Hematopoietic multipotent progenitor cell treated with erythropoietin and hydrocortisone succinate and interleukin-3 and kit ligand, for 8 days (in vitro differentiated cells): Measurements from ENCODE around the gene SIAH1.
"Not testable (repeated sequence)": the region's sequence is repeated elsewhere in the genome, so short reads cannot be mapped to it uniquely, and the experiment has no call there.

Experiments used
- DNase-seq: peaks from one replicate; pipeline ENCODE4 v3.0.0-alpha.2; 2015

SIAH1 gene

DNA sequence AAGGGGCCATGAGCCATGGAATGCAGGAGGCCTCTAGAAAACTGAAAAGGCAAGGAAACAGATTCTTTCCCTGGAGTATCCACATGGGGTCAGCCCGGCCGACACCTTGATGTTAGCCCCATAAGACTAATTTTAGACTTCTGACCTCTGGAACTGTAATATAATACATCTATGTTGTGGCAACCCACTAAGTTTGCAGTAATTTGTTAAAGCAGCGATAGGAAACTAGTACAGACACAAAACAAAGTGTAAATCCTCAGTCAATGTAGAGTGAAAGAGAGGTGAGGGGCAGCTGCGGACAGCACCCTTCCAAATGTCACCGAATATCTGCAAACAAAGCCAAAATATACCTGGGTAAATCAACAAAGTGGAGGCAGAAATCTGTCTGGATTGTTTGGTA, 7.2 kb upstream of the SIAH1 start:
- DNase-seq = no peak

DNA sequence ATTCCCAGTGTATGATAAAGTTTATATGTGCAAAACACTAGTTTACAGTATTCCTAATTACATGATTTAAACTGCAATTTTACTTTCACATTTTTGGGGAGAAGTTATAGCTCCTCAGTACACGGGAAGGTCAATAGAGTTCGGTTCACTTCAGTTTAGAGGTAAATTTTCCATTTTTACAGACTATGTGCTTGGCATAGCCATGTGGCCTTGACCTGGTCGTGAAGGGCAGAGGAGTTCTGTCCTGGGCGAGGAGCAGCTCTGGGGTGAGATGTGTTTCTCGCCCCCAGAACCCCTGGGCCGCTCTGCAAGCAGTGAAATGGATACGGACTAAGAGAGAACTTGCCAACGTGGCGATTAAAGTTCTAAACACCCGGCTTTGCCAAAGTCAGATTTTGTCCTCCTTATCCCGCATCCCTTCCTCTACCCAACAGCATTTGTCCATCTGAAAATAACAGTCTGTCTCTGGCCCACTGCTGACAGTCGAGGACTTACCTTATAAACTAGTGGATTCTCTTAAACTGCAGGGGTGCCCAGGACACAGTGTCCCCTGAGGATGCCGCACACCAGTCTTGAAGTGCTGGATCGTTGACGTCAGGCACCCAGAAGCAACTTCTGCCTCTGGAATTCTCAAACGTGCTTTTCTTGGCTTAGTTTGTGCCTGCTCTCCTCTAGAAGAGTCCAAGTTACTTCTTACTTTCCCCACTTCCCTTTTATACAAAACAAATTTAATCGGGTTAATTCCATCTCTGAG, 1.5 kb upstream of the SIAH1 start:
- no peak for DNase-seq

DNA sequence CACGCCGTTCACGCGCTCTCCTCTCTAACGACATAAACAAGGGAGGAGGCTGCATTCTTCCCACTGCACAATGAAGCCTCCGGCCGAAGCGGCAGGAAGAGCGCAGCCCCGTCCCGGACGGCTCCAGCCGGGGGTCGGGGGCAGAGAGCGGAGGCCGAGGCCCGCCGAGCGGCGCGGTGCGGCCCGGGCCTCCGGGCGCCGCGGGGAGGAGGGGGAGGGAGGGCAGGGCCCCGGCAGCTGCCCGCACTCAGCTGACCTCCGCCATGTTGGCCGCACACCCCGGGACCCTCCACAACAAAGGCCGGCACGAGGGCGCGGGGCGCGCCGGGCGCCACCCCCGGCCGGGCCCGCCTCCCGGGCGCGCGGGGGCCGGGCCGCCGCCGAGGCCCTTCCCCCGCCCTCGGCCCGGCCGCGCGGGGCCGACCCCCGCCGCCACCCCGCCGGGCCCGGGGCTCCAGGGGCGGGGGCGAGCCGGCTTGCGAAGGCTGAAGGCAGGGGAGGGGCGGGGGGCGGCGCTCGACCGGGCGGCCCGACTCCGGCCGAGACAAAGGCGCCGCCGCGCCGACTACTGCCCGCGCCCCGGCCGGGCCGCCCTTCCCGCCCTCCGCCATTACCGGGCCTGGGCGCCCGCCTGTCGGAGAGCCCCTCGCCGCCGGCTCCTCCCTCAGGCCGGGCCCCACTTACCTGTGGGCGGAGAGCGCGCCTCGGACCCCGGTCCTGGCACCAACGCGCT, 527 bp downstream of the SIAH1 start:
- no peak for DNase-seq

DNA sequence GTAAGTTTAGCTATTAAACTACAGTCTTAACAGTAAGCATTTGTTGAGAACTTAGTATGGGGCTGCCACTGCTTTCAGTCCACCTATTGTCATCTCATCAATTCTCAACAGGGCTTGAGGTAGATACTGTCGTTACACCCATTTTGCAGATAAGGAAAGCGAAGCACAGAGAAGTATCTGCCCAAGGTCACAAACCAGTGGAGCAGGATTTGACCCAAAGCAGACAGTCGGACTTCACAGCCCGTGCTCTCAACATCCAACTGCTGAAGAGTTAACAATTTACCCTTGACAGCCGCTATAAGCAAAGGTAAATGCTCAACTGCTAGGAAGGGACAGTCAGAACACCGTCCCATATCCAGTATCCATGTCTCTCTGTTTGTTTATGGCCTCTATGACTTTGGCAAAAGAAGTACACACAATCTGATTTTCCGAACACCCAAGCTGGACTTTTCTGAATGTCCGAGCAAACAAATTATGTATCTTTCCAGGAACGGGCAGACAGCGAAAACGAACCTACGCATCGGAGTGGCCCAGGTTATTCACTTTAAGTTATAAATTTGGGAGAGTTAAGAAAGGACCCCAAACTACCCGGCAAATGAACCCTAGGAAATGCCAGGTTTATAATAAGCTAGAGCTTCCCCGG, 1.2 kb downstream of the SIAH1 start:
- peak; percentile 51 for DNase-seq

DNA sequence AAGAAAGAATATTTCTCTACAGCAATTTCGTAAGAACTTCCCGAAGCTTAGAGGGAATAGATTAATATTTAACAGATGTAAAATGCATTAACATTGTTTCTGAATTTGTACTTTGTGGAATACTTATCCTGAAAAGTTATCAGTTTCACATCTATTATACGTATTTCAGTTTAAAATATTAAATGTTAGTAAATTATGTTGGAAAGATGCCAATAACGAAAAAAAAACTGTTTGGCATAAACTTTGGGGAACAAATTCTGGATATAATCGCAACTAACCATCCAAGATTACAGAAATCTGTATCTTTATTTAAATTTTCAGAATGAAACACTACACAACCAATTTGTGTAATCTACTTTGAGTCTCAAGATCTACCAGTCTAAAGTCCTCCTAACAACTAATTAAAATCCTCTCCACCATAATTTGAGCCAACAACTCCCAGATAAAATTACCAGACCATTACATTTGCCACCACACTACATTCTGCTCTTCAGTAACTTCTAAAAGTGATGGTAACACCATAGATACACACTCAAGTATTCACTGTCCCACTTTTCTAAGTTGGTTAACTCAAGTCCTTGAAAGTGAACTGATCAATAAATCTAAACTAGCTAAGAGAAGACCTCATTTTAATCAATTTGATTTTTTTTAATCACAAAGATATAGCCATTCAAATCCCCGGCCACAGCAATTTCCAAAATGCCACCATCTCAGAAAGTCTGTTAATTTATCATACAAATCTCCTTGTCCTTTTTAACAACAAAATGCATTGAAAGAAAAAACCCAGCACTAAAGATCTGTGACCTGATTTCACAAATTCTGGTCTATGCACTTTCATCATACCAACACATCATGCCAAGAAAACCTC, 2.0 kb downstream of the SIAH1 start:
- DNase-seq = no peak

DNA sequence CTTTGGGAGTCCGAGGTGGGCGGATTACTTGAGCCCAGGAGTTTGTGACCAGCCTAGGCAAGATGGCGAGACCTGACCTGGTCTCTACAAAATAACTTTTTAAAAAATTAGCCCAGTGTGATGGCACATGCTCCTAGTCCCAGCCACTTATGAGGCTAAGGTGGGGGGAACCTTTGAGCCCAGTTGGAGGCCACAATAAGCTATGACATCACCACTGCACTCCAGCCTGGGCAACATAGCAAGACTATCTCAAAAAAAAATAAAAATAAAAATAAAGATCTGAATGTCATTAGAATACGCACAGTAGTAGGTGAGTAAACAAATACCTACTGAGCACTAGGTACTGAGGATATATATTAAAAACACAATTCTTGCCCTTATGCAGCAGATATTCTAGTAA, 3.1 kb downstream of the SIAH1 start:
- no peak for DNase-seq

DNA sequence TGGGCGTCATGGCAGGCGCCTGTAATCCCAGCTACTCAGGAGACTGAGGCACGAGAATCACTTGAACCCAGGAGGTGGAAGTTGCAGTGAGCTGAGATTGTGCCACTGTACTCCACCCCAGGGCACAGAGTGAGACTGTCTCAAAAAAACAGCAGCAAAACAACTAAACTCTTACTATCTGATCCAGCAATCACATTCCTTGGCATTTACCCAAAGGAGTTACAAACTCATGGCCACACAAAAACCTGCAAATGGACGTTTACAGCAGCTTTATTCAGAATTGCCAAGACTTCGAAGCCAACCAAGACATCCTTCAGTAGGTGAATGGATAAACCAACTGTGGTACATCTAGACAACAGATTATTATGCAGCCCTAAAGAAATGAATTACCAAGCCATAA, 4.0 kb downstream of the SIAH1 start:
- DNase-seq = peak; percentile 53

DNA sequence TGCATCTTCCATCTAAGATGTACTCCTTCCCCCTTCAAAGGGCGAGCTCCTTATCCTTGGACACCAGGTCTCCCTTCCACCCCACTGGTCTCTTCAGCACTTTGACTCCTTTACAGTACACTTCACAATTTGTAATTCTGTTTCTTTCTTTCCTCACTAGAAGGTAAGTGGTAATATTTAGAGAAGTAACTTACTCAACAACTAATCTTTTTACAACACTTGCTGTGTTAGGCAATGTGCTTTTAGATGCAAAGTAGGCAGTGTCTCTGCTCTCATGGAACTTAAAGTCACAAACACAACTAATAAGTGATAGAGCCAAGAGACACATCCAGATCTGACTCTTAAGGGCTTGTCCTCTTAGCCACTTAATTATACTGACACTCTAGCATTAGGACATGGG, 6.4 kb downstream of the SIAH1 start:
- DNase-seq = no peak

DNA sequence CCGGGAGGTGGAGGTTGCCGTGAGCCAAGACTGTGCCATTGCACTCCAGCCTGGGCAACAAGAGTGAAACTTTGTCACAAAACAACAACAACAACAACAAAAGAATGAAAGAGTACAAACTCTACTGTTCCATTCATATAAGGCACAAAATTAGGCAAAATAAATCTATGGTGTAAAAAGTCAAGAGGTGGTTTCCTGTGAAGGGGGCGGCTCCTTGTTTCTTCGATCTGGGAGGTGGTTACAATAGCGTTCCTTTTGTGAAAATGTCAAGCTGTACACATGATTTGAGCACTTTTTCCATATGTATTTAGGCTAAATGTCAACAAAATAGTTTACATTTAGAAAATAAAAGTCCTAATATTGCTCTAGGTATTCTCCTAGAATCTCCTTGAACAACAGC, 6.9 kb downstream of the SIAH1 start:
- DNase-seq = no peak

DNA sequence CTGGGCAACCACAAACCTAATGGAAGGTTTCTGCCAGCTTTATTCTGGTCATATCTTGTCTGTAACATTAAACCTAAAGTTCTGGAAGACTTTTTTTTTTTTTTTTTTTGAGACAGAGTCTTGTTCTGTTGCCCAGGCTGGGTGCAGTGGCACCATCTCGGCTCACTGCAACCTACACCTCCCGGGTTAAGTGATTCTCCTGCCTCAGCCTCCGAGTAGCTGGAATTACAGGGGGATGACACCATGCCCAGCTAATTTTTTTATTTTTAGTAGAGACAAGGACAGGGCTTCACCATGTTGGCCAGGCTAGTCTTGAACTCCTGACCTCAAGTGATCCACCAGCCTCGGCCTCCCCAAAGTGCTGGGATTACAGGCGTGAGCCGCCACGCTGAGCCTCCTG, 7.9 kb downstream of the SIAH1 start:
- DNase-seq = not testable (repeated sequence)

DNA sequence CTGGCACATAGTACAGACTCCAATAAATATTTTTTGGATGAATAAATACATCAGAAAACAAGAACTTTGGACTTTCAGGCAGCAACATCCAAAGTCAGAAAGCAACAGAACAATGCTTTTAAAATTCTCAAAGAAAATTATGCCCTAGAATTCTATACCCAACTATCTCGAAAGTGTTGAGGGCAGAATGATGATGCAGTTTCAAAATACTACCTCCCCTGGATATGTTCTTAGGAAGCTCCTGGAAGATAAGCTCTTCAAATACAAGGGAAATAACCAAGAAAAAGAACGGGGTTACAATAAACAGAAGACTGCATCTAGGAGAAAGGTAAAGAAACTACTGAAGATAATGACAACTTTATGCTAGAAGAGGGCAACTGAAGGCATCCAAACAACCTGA, 11.0 kb downstream of the SIAH1 start:
- no peak for DNase-seq

DNA sequence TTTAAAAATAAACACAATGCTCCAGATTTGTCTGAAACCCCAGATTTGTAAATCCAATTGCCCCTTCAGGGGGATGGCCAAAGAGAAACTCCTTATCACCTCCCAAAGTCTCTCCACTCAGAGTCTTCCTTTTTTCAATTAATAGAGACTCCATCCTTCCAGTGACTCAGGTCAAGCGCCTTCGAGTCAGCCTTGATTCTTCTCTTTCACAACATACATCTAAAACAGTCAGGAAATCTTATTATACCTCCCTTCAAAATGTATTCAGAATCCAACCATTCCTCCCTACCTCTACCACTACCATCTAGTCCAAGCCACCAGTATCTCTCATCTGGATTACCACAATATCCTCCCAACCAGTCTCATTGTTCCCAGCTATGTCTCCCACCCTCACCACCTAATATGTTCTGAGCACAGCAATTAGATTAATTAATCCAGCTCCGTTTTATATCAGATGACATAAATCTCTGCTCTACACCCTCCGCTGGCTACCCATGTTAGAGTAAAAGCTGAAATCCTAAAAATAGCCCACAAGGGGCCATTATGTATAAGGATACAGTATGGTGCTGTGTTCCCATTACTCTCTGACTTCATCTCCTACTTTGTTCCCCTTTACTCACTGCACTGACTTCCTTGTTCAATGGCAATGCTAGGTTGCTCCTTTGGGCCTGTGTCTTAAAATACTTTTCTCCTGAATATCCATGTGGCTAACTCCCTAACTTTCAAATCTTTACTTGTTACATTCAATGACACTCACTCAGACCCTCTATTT, 11.8 kb downstream of the SIAH1 start:
- DNase-seq = no peak

DNA sequence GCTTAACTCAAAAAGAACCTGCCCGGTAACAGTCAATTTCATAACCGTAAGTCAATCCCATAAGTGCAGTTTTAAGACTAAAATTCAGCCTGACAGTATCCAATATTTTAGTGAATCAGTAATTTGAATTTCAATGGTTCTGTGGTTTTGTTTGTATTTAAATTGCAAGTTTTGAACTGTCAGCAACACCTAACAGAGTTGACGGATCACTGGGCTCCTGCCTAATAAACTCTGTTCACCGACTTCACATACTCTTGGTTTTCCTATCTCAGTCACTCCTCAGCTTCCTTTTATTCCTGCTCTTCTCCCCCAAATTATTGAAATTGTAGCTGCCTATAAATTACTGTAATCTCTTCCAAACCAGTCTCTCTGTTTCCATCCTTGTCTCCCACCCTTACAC, 12.5 kb downstream of the SIAH1 start:
- DNase-seq = no peak

DNA sequence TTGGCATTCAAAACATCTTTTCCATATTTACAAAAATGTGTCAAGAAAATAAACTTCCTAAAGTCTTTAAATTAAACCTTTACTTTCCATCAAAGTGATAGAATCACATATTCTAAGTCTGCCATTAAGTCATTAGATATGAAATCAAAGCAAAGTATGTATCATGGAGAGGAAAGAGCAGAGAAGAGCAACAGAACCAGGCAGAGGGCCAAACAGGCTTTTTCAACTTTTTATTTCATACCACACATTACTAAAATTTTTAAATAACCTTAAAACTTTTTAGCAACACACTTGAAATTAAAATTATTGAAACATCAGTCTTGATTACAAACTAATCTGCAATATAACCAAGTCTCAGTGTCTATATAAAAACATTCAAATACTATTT, 13.8 kb downstream of the SIAH1 start:
- DNase-seq = no peak

DNA sequence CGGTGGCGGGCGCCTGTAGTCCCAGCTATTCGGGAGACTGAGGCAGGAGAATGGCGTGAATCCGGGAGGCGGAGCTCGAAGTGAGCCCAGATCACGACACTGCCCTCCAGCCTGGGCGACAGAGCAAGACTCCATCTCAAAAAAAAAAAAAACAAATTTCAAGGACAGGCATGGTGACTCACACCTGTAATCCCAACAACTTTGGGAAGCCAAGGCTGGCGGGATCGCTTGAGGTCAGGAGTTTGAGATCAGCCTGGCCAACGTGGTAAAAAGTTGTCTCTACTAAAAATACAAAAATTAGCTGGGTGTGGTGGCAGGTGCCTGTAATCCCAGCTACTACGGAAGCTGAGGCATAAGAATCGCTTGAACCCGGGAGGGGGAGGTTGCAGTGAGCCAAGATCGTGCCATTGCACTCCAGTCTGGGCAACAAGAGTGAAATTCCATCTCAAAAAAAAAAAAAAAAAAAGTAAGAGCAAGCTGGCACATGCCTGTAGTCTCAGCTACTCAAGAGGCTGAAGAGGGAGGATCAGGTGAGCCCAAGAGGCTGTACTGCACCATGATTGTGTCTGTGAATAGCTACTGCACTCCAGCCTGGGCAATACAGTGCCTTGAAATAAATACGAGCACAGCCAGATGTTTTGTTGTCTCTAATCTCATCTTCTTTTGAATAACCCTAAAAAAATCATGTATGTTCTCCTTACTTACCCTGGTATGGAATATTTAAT, 14.4 kb downstream of the SIAH1 start:
- DNase-seq = not testable (repeated sequence)

DNA sequence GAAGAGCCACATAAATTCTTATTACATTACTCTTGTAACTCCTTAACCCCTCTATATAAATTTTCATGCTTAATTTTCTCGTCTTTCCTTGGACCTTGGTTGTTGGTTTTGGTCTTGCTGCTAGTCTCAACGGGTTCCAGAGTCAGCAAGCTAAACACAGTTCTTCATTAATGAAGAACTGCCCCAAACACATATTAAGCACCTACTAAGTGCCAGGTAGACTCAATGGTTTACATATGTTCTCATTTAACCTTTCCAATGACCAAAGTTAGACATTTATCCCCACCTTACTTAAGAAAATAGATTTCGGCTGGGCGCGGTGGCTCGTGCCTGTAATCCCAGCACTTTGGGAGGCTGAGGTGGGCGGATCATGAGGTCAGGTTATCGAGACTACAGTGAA, 15.0 kb downstream of the SIAH1 start:
- DNase-seq = no peak

DNA sequence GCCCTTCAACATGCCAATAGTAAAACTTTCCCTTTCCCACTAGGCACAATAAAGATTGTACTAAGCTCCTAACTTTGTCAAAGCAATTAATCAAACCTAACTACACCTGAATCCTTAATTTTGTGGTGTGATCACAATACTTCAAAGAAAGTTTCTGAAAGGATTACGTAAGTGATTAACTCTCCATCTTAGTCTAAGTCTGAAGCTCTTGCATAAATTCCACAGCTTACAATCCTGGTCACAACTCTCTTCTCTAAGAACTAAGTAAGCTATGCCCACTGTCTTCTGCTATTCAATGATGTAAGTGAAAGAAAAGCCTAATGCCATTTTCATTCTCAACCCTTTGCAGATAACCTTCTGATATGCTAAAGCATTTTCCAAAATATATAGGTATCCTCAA, 15.4 kb downstream of the SIAH1 start:
- no peak for DNase-seq

DNA sequence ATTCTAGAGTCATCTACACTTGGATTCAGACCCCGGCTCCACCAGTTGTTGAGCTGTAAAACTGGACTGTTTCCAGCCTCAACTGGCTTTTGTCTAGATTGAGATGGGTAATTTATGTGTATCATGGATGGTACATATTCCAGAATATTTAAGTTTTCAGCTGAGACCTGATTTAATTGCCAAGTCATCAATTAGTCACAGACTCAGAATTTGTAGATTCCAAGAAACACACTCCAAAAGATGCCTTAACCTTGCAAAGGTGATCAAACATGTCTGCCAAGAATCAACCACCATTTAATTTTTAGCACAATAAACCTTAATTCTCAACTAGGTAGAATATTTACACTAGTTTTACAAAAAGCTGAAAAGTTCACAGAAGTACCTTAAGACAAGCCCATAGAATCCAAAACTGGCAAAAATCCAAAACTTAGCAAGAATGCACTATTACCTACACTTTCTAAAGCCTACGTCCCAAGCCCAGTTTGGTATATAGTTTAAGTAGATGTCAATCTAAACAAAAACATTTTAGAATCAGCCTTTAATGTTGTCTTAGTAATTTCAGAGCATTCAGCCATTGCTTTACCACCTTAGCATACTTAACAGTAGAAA, 17.7 kb downstream of the SIAH1 start:
- no peak for DNase-seq

DNA sequence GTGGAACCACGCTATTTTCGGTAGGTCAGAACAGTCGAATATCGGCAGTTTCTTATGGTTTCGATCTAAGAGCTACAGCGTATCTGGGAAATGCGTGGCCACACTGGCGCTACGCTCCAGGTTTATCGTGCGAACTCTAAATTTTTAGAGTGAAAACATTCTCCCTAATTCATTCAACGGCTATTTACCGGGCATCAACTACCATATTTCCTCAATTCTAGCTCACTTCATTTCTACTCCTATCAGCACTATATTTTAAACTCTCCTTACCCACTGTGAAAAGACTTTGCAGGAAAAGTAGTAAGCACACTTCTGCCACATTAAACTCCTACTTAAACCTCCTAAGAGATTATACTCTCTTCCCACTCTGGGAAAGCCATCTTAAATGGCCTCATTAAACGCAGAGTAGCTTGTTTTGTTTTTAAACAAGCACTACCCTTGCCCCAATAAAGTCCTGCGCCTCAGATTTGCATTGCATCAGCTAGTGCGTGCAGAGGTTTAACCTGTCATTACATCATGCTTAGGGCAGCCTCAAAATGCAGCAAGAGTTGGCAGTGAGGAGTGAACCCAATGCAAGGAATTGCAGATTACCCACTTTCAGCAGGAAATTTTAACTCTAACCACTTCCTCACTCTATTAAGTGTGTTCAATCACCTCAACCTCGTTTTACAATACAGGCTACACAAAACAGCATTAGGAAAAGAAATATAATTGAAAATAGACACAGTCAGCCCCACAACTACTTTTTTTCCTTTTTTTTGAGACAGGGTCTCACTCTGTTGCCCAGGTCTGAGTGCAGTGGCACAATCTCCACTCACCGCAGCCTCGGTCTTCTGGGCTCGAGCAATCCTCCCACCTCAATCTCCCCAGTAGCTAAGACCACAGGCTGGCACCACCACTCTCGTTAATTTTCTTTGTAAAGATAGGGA, 18.8 kb downstream of the SIAH1 start:
- peak; percentile 77 for DNase-seq

DNA sequence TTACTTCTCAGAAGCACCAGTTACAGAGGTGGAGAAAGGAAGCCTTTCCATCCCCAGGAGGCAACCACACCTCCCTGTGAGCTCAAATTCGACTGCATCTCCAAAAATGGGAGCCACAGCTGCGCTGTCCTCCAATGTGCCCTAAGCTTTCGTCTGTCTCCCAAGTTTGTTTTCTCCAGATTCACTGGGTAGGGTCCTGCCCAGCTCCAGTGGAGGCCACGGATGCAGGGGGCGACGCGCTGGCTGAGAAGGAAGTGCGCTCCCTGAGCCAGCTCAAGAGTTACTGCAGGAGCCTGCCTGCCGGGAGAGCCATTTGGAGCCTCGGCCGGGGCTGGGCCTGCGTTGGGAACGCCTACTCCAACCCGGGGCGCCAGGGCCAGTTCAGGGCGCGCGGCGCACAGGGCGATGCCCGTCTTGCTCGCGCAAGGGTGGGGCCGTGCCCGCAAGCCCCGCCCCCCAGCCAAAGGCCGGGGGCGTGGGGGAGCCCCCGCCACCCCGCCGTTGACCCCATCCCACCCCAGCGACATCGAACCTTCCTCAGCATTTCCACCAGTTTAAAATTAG, 19.5 kb downstream of the SIAH1 start:
- peak; percentile 85 for DNase-seq
